Prostate gland (tissue), 2 donors: ENCODE results near the gene ZNF546.

Experiments used
- CTCF ChIP-seq, 4 experiments: fragments of 200-600 bp in 2 of 4; fragments of 450-650 bp in 2 of 4; sonication (generic) in 2 of 4; IDR thresholded peaks; 1 replicate in 3 of 4; 2 replicates in 1 of 4; pipeline ENCODE4 v1.5.1; 2016 to 2019; ENCODE audit warnings: antibody characterized with exemption in 4 of 4, mild to moderate bottlenecking in 2 of 4, moderate library complexity in 2 of 4
- POLR2A ChIP-seq: fragments of 450-650 bp; IDR thresholded peaks from one replicate; pipeline ENCODE4 v1.6.1; 2016; ENCODE audit warnings: antibody characterized with exemption, mild to moderate bottlenecking
- POLR2AphosphoS5 ChIP-seq: sonication (generic); formaldehyde crosslinking; IDR thresholded peaks from one replicate; pipeline ENCODE4 v1.6.1; 2017; ENCODE audit warnings: antibody characterized with exemption

GRCh38 chr19:40056505-40056904 is 59.6 kb downstream of the ZNF546 start:
- TF ChIP-seq CTCF (IDR thresholded peaks at IDR 0.05) (no peak), POLR2A (no peak), POLR2AphosphoS5 (no peak)
